ENCODE results near the gene LRMDA.

The LRMDA gene

DNA sequence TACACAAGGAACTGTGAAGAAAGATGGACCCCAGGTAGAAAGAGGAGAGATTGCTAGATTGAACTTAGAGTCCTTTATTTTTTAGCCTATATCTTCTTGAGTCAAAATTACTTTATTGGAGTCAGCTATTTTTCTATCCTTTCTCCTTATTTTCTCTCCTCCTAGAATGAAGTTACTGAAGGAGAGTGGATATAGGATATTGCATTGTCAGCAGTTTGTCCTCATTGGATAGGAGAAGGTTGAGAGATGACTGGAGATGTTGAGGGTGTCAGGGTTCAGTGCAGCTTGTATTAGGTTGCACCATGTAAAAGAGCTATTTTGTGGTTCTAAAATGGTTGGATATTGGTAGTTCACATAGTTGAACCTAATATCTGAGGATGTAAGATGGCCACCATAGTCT lies 5.5 kb downstream of the LRMDA start:
- TF ChIP-seq, protein P1, sequence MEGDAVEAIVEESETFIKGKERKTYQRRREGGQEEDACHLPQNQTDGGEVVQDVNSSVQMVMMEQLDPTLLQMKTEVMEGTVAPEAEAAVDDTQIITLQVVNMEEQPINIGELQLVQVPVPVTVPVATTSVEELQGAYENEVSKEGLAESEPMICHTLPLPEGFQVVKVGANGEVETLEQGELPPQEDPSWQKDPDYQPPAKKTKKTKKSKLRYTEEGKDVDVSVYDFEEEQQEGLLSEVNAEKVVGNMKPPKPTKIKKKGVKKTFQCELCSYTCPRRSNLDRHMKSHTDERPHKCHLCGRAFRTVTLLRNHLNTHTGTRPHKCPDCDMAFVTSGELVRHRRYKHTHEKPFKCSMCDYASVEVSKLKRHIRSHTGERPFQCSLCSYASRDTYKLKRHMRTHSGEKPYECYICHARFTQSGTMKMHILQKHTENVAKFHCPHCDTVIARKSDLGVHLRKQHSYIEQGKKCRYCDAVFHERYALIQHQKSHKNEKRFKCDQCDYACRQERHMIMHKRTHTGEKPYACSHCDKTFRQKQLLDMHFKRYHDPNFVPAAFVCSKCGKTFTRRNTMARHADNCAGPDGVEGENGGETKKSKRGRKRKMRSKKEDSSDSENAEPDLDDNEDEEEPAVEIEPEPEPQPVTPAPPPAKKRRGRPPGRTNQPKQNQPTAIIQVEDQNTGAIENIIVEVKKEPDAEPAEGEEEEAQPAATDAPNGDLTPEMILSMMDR (IDR thresholded peaks at IDR 0.05; ENCODE audit: low read depth, low read length) = no peak
- DNase-seq (ENCODE audit: extremely low read depth, low read depth) = no peak

DNA sequence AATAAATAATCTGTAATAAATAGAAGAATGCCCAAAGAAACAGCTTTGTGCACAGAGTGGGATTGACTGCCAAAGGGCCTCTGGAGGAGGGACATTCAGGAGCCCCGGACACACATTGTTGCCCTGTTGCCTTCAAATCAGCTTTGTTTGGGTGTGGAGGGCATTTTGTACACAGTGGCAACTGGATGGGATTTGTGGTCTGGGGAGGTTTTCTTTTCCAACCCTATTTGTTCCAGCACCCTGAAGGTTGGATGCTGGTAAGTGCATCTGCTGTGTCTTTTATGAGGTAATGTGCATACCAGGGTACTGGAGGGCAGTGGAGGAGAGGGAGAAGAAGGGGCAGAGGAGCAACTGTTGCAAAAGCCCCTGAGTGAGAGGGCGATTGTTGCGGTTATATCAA lies 6.3 kb downstream of the LRMDA start:
- TF ChIP-seq, protein P1 (IDR thresholded peaks at IDR 0.05; ENCODE audit: low read depth, low read length) = no peak
- no peak for DNase-seq (ENCODE audit: extremely low read depth, low read depth)

DNA sequence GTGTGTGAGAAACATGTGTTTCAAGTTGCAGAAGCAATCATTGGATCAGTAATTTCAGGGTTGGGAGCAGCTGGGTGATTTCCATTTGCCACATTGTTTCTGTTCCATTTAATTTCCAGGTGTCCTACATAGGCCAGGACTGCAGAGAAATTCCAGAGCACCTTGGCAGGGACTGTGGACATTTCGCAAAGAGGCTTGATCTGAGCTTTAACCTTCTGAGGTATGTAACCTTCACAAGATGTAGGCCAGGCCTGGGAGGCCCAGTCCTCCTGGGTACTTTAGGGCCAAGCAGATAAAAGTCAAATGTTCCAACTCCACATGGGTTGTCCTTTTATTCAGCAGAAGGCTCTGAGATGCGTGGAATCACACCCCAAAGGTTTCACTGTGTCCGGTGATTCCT lies 6.9 kb downstream of the LRMDA start:
- TF ChIP-seq, protein P1 (IDR thresholded peaks at IDR 0.05; ENCODE audit: low read depth, low read length) = no peak
- no peak for DNase-seq (ENCODE audit: extremely low read depth, low read depth)

DNA sequence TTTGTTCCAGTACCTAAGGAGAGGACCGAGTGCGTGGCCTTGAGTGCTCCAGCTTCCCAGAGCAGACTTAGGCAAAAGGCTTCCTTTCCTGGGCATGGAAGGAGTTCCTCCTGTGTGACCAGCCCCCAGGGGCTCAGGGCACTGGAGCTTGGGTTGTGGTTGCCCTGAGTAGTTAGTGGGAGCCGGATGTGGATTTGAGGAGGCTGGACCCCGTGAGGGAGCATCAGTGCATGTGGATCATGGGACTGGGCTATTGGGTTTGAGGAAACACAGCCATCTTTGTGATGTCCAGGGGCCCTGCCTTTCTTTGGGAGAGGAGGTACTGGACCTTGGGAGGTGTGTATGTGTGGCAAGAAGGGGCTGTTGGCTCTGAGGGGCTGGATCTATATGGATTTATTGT lies 8.4 kb downstream of the LRMDA start:
- TF ChIP-seq, protein P1 (IDR thresholded peaks at IDR 0.05; ENCODE audit: low read depth, low read length) = no peak

DNA sequence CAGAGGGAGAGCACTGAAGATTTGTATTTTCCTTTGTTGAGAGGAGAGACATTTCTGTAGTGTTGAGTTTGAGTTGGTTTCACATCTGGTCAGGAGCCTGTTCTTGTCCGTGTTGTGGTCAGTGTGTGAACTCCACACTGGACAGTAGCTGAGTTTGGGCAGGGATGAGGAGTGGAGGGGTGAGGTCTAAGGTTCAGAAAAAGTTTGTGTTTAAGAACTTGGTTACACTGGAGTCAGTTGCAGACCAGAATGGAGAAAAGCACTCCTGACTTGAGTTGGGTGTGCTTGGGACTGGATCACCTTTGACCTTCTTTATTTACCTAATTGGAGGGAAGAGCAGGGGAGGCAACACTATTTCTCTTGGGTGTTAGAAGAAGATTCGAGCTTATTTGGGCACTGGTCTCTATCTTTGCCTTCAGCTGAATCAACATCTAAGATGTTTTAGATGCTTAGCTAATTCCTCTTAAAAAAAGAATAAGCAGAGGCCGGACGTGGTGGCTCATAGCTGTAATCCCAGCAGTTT lies 8.9 kb downstream of the LRMDA start:
- TF ChIP-seq, protein P1 (IDR thresholded peaks at IDR 0.05; ENCODE audit: low read depth, low read length) = no peak

More for the DNA sequence above, 8.4 kb downstream of the LRMDA start:
- DNase-seq (ENCODE audit: extremely low read depth, low read depth) = no peak

DNA sequence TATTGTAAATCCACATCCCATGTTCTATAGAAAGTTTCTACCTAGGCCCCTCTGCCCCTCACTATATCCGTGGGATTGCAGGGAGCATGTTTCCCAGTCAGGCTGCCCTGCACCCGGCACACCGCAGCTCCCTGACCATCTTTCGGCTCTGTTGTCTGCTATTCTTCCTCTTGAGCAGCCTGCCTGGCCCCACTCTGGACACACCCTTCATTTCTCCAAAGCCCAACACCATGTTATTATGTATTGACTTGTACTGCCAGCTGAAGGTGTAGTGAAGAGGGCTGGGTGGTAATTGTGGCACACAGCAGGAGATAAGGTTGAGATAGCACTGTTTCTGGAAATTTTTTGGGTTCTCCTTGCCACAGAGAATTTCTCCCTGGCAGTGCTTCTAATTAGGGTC lies 9.8 kb downstream of the LRMDA start:
- no peak for DNase-seq (ENCODE audit: extremely low read depth, low read depth)
- TF ChIP-seq, protein P1 (IDR thresholded peaks at IDR 0.05; ENCODE audit: low read depth, low read length) = no peak

More for the DNA sequence above, 8.9 kb downstream of the LRMDA start:
- no peak for DNase-seq (ENCODE audit: extremely low read depth, low read depth)

DNA sequence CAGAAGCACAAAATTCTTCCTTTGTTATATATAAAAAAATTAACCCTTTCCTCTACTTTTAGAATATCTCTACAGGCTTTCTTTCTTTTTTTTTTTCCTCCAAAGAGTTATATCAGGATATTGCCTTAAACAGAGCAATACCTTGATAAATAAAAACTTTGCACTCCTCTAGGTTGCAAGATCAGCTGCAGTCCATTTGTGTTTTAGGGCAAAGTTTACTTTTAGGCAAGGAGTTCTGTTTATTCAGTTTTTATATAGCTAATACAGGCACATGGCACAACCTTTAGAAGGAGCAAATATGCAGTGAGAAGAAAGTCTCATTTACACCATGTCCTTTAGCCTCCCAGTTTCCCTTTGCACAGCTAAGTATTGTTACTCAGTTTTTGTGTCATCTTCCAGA lies 10.3 kb downstream of the LRMDA start:
- TF ChIP-seq, protein P1 (IDR thresholded peaks at IDR 0.05; ENCODE audit: low read depth, low read length) = no peak
- no peak for DNase-seq (ENCODE audit: extremely low read depth, low read depth)

Data from AG09319 (cell line).